ENCODE measurements around the gene SLC14A1. TPM values are rescaled to one million over a fixed set of nuclear protein-coding genes. Genes with fewer than 3 reads are reported as not detected.

Gene SLC14A1
- total and polyA plus RNA-seq, 2 donors from 2014 or later, result 8.5 to 15.3 TPM

DNA sequence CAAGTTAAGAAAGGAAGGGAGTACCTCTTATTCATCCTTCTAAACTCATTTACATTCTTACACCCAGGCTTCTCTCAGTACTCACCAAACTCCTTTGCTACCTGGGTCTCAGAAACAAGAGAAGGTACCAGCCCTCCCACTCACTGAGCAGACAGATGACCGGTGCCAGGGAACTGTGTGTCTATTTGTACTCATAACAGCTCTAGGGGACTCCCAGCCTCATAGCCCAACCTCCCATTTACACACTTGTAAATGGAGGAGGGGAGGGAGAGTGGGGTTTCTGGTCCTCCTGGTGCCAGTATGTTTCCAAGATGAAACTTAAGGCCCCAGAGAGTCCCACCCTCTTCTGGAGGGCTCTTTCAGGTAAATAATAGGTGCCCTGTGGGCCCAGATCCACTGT, 58.7 kb downstream of the SLC14A1 start:
- no peaks in the 10 kb centered on the region for H3K36me3 ChIP-seq (ENCODE audit: control insufficient read depth in 2 of 3, insufficient read depth in 3 of 3, low read length in 3 of 3)
- peak in 1 of 5 donors; percentile 16 for DNase-seq
- TF ChIP-seq CTCF (IDR thresholded peaks at IDR 0.05; ENCODE audit: borderline replicate concordance, extremely low read depth, insufficient read depth), result no peak
- no peaks in the 10 kb centered on the region for H3K9me3 ChIP-seq (ENCODE audit: control insufficient read depth in 2 of 3, insufficient read depth in 1 of 3, low read length in 3 of 3)
- H3K27me3 ChIP-seq (ENCODE audit: control insufficient read depth, insufficient read depth, low read length), result no peaks in the 10 kb centered on the region
- FAIRE-seq, result no peak
- no peak overlapping the region for H3K9ac ChIP-seq (ENCODE audit: low read length in 3 of 3)
- intact Hi-C loops (cut with DNase I), result no loop called here
- no peak overlapping the region for H3K4me3 ChIP-seq (ENCODE audit: low read length in 3 of 3)
- no peaks in the 10 kb centered on the region for H3K4me1 ChIP-seq (ENCODE audit: control insufficient read depth in 2 of 3, insufficient read depth in 2 of 3, low read depth in 1 of 3, low read length in 3 of 3)
- H3K27ac ChIP-seq (ENCODE audit: low read depth in 2 of 2, low read length in 2 of 2), result no peak overlapping the region

- Histone ChIP-seq H3K9ac (ENCODE audit: low read length in 3 of 3) (no peak overlapping the region), H3K4me1 (ENCODE audit: control insufficient read depth in 2 of 3, insufficient read depth in 2 of 3, low read depth in 1 of 3, low read length in 3 of 3) (no peaks in the 10 kb centered on the region), H3K36me3 (ENCODE audit: control insufficient read depth in 2 of 3, insufficient read depth in 3 of 3, low read length in 3 of 3) (no peaks in the 10 kb centered on the region), H3K4me3 (ENCODE audit: low read length in 3 of 3) (no peak overlapping the region), H3K27me3 (ENCODE audit: control insufficient read depth, insufficient read depth, low read length) (no peaks in the 10 kb centered on the region), H3K27ac (ENCODE audit: low read depth in 2 of 2, low read length in 2 of 2) (no peak overlapping the region), H3K9me3 (ENCODE audit: control insufficient read depth in 2 of 3, insufficient read depth in 1 of 3, low read length in 3 of 3) (no peaks in the 10 kb centered on the region)
- FAIRE-seq, result no peak
- intact Hi-C loops (cut with DNase I), result no loop called here
- no peak for TF ChIP-seq CTCF (IDR thresholded peaks at IDR 0.05; ENCODE audit: borderline replicate concordance, extremely low read depth, insufficient read depth)
- no peak for DNase-seq
Observed at GRCh38 chr18:45783097-45784075, 59.4 kb downstream of the SLC14A1 start.

- H3K4me3 ChIP-seq (ENCODE audit: low read length in 3 of 3), result peak overlapping the region in 1 of 3 donors; percentile 19
- no peak overlapping the region for H3K27ac ChIP-seq (ENCODE audit: low read depth in 2 of 2, low read length in 2 of 2)
- no peaks in the 10 kb centered on the region for H3K4me1 ChIP-seq (ENCODE audit: control insufficient read depth in 2 of 3, insufficient read depth in 2 of 3, low read depth in 1 of 3, low read length in 3 of 3)
- TF ChIP-seq CTCF (IDR thresholded peaks at IDR 0.05; ENCODE audit: borderline replicate concordance, extremely low read depth, insufficient read depth), result no peak
- no peaks in the 10 kb centered on the region for H3K36me3 ChIP-seq (ENCODE audit: control insufficient read depth in 2 of 3, insufficient read depth in 3 of 3, low read length in 3 of 3)
- H3K9me3 ChIP-seq (ENCODE audit: control insufficient read depth in 2 of 3, insufficient read depth in 1 of 3, low read length in 3 of 3), result no peaks in the 10 kb centered on the region
- DNase-seq, result no peak
- H3K9ac ChIP-seq (ENCODE audit: low read length in 3 of 3), result no peak overlapping the region
- no peaks in the 10 kb centered on the region for H3K27me3 ChIP-seq (ENCODE audit: control insufficient read depth, insufficient read depth, low read length)
- FAIRE-seq, result no peak
- intact Hi-C loops (cut with DNase I), result no loop called here
Observed at GRCh38 chr18:45785134-45785533, 61.2 kb downstream of the SLC14A1 start.
